Left kidney (tissue), 2 donors: ENCODE measurements around the gene ONECUT3. TPM values are rescaled to one million over a fixed set of nuclear protein-coding genes. Genes with fewer than 3 reads are reported as not detected.

Source experiments
- DNase-seq: peaks from one replicate; pipeline ENCODE4 v3.0.0-alpha.2; 2013
- polyA plus RNA-seq: library from polyadenylated mRNA; unstranded; fragments of 120-200 nt; gene quantifications from one replicate; pipeline ENCODE4 v1.2.1, GENCODE V29; 2013; ENCODE audit not compliant: insufficient read length

The ONECUT3 gene
- polyA plus RNA-seq, 1 donor: 0.03 TPM

DNA sequence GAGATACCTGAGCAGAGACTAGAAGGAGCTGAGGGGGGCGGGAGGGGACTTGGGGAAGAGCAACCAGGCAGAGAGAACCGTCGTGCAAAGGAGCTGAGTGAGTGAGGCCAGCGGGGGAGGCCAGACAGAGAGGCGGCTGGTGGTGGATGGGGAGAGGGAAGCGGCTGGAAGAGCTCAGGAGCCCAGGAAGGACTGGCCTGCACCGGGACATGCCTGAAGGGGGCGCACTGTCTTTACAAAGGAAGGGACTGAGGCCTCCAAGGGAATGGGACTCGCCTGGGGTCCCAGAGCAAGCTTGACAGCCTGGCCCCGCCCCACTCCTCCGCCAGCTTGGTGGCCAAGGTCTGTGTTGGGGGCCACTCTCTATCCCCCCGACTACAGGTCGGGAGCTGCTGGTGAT lies 14.9 kb downstream of the ONECUT3 start:
- DNase-seq: no peak

DNA sequence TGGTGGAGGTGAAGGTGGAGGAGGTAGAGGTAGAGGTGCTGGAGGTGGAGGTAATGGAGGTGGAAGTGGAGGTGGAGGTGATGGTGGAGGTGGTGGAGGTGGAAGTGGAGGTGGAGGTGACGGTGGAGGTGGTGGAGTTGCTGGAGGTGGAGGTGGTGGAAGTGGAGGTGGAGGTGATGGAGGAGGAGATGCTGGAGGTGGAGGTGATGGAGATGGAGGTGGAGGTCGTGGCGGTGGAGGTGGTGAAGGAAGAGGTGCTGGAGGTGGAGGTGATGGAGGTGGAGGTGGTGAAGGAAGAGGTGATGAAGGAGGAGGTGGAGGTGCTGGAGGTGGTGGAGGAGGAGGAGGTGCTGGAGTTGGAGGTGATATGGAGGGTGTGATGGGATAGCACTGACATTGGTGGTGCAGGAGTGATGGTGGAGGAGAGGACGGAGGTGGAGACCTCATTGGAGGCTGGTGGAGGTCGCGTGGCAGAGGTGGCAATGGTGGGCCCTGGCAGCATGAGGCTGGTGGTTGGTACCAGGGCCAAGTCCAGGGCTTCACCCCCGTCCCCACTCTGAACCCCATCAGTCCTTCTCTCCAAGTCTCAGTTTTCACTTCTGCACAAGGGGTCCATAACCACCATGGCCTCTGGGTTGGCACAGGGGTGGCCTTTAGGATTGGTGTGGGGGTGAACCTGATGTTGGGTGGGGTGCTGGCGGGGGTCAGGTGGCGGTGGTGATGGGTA lies 15.8 kb downstream of the ONECUT3 start:
- DNase-seq: no peak

DNA sequence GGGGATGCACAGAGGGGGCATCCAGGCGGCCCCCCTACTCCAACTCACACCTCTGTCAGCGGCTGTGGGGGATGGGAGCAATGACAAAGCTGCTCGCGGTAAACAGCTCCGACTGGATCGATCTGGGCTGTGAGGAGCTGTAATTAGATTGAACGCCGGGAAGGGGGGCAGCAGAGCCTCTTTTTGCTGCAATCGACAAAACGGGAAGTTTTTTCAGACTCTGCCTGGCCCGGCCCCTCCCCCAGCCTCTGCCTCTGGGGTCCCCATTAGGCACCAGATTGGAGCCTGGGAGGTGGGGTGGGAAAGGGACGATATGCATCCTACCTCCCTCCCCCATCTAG lies 16.3 kb downstream of the ONECUT3 start:
- DNase-seq: no peak

DNA sequence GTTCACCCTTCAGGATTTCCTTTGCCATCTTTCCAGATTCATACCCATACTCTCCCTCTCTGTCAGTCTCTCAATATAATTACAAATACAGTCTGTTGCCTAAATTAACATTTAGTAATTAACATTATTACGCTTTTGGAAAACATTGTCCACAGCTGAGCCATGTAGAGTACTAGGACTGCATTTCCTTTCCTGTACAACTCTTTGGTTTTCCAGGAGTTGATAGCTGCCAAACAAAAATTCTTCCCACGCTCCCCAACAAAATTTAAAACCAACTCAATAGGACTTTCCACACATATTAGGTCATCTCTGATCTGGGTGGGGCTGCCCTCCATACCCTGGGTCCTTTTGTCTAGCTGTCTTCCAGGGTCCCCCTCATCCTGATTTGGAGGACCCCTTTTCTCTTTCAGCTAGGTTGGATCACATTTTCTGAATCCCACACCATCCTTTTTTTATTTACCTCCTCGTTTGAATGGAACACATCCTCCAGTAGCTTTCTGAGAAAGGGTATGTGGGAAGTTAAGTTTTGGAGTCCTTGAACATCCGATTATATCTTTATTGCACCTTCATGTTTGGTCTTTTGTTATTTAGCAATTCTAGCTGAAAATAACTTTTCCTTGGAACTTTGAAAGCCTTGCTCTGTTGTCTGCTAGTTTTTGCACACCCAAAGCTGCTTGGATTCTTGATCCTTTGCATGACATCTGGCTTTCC lies 17.7 kb downstream of the ONECUT3 start:
- no peak for DNase-seq

DNA sequence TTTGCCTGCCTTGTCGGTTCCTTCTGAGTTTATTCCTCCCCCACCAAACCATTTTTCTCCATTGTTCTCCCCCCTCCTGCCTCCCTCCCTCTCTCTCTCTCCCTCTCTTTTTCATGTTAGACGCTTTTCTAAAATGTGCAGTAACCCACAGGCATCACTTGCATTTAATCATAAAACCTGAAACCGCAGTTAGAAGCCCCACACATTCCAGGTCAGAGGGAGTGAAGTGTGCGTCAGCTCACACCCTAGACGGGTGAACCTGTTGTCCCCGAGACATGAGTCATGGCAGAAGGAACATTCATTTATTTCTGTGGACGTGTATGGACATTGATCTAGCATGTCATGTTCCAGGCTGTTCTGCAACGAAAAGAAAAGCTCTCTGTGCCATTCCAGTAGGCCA lies 19.9 kb downstream of the ONECUT3 start:
- DNase-seq: no peak

DNA sequence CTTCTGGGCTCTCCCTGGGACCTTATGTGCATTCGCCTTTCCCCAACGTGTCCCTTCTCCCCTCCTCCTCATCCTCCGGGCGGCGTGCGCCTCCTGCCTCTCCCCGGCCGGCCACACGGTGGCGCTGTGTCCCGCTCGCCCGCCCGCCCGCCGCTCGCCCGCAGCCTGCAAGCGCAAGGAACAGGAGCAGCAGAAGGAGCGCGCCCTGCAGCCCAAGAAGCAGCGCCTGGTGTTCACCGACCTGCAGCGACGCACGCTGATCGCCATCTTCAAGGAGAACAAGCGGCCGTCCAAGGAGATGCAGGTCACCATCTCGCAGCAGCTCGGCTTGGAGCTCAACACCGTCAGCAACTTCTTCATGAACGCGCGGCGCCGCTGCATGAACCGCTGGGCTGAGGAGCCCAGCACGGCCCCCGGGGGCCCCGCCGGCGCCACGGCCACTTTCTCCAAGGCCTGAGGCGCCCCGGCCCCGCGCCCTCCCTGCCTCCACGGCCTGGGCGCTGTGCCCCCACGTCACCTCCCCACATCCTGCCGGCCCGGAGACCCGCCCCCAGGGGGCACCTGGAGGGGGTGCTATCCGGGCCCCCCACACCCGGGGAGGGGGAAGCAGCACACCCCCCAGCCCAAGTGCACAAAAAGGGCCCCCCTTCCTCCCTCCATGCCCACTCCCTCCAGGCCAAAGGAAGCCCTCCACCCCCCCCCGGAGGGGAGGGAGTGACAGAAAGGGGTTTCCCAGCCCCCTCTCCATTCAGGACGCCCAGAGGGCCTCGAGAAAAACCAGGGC lies 21.9 kb downstream of the ONECUT3 start:
- DNase-seq: no peak

DNA sequence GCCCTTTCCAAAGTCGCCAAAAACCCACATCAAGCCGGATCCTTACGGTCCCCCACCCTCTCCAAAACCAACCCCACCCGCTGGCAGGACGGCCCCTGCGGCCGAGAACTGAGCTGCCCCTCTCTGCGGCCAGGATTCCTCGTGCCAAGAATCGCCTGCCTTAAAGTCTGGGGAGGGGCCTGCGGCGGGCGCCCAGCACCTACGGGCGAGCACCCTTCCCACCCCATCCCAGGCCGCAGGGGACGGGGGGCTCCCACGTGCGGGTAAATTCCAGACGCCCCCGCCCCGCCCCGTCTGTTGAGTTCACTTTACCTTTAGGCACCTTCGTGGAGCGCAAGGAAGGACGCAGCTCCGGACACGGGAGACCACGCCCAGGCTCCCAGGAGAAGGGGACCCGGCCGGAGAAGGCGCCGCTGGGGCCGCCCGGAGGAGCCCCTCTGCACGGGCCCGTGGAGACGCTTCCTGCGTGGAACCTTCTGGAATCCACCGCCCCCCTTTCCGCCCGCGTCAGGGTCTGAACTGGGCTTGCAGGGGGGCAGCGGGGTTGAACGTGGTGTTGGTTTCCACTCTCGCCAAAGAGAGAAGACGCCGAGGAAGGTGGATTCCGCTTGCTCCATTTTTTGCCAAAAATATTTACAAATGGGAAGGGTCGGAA lies 22.8 kb downstream of the ONECUT3 start:
- DNase-seq: no peak

DNA sequence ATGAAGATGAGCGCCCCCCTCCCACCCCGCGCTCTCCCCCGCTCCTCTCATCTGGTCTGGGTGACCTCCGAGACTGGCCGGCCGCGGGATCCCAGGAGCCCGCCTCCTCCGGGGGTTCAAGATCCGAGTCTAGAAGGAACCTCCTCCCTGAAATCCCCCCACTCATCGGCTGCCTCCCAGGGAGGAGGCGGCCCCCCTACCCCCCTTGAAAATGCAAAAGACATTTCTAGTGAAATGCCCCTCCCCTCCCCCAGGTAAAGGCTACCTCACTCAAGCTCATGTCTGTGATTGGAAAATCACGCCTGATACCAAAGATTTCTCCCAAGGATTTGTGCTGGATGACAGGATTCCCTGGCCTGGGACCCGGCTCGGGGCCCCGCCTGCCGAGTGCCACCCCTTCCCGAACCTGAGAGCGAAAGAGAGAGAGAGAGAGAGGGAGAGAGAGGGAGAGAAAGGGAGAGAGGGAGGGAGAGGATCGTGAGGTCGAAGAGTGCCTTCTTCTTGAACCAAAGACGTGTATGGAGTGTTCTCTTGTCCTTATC lies 23.4 kb downstream of the ONECUT3 start:
- DNase-seq: no peak

DNA sequence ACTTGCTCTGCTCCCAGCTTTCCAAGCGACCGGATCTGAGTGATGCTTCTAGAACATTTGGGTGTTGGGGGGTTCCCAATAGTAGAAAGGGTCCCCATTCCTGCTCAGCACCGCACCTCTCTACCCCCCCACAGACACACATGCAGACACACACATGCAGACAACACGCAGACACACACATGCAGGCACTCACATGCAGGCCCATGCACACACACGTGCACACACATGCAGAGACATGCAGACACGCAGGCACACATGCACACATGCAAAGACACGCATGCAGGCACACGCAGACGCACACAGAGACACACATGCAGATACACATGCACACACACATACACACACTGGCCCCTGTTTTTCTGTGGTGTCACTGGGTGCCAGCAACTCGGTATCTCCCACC lies 23.8 kb downstream of the ONECUT3 start:
- DNase-seq: no peak

DNA sequence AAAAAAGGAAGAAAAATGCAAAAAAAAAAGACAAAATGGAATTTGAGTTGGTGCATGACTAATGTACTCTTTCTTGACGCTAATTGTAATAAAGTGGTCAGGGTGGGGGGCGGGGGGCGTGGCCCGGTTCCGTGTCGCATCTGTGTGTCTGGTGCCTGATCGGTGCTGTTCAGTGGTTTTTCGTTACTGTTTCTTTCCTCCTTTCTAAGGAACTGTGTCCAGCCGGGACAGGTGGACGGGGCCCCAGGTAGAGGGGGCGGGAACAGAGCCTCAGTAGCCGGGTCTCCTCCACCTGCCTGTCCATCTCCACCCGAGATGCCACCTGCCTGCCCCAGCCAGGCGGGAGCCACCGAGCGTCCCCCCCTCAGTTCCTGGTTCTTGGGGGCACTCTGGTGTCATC lies 26.3 kb downstream of the ONECUT3 start:
- DNase-seq: no peak

DNA sequence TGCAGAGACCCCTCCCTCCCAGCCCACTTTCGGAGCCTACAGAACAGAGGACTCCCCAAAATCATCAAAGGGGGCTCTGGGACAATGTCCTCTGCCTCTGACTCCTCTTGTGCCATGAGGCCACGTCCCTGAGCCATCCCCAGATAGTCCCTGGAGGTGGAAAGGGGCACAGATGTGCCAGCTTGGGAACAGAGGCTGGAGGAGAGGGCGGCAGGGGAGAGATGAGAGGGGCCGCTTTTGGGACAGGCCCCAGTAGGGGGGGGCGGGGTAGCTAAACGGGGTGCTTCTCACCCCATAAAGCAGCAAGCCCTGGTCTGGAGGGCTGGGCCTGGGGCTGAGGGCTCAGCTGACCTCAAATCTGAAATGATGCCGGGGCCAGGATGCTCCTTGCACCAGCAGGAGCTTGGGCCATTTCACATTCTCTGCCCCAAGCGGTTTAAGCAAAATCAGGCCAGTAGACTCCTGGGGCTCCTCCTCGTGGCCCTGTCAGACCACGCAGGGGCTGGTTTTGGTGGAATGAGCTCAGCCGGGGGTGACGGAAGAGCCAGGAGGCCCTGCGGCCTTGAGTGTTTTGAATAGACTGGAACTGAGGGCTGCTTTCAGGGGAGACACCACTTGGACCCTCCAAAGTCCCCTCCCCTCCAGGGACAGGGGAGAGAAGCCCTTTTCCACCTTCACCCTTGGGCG lies 27.1 kb downstream of the ONECUT3 start:
- no peak for DNase-seq

DNA sequence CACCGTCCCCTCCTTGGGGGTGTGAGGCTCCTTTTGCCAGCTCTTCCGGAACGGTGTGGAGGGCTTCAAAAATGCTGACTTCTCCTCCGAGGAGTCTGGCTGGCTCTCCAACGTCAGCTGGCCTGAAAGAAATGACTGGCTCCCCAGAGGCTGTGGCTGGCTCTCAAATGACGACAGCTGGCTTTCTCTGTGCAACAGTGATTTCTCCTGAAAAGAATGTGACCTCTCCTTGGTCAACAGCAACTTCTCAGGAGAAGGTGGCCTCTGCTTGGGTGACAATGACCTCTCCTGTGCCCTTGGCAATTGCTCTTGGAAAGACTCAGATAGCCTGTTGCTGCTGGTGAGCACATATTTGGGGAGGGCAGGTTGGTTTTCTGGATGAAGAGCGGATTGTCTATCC lies 29.2 kb downstream of the ONECUT3 start:
- no peak for DNase-seq

DNA sequence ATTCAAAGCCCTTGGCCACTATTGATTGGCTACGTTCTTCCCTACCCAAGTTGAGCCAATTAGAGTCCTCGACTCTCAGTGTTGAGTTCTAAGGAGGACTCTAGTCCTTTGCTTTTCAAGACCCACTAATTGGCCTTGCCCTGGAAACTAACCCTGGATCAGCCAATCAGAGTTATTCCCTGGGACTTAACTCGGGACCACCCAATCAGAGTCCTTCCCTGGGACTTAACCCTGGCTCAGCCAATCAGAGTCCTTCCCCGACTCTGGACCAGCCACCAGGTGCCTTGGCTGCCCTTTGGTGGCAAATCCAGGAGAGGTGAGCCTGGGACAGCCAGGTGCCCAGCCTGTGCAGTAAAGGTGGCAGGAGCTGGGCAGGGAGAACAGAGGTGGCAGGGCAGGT lies 30.0 kb downstream of the ONECUT3 start:
- no peak for DNase-seq

DNA sequence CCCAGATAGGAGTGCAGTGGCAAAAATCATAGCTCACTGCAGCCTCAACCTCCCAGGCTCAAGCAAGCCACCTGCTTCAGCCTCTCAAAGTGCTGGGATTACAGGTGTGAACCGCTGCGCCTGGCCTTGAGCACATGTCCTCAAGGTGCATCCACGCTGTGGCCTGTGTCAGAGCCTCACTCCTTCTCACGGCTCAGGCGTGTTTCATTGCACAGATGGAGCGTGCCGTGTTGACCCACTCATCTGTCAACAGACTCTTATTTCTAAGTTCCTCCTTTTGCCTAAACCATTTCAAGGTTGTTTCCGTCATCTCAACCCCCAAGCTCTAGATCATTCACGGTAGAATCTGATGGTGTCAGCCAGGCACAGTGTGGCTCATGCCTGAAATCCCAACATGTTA lies 30.6 kb downstream of the ONECUT3 start:
- no peak for DNase-seq

DNA sequence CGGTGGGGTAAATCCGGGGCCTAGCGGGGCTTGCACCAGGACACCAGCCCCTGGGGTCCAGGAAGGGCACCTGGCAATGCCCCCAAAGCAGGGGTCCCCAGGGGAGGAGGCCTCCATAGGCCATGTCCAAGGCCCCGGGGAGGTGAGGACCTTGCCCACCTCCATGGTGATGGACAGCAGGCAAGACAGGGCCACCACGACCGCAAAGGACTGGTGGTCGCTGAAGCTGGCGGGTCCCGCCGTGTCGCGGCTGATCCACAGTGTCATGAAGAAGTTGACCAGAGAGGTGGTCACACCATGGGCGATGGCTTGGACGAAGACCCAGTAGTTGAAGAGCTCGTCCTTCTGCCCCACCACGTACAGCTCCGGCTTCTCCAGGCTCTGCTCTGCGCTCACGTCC lies 32.0 kb downstream of the ONECUT3 start:
- no peak for DNase-seq

DNA sequence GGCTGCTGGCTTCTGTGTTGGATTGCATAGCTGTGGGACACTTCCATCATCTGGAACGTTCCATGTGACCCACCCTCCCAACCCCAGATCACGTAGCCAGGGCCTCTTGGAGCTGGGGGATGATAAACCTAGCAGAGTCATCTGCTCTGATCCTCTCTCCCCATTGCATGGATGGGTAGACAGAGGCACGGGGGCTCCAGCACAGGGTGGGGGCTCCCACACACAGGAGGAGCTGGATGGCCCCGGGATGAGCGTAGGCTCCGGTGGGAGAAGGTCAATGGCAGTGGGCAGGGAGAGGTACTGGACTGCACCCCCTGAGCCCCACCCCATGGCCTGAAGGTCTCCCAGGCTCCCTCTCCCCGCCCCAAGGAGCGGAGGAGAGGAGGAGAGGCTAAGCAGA lies 33.4 kb downstream of the ONECUT3 start:
- no peak for DNase-seq

DNA sequence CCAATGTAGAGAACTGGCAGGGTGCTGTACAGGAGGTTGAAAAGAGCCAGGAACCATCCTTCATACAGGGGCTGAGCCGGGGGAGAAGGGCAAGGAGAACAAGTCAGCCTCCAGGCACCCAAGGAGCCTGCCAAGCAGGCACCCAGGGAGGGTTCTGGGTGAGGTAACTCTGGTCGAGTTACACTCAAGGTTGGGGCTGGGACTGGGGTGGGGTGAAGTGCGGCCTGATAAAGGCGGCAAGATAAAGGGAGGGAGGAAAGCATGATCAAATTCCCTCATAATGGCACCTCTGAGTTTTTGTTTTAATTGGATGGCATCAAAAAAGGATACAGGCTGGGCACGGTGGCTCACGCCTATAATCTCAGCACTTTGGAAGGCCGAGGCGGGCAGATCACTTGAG lies 33.8 kb downstream of the ONECUT3 start:
- DNase-seq: no peak

DNA sequence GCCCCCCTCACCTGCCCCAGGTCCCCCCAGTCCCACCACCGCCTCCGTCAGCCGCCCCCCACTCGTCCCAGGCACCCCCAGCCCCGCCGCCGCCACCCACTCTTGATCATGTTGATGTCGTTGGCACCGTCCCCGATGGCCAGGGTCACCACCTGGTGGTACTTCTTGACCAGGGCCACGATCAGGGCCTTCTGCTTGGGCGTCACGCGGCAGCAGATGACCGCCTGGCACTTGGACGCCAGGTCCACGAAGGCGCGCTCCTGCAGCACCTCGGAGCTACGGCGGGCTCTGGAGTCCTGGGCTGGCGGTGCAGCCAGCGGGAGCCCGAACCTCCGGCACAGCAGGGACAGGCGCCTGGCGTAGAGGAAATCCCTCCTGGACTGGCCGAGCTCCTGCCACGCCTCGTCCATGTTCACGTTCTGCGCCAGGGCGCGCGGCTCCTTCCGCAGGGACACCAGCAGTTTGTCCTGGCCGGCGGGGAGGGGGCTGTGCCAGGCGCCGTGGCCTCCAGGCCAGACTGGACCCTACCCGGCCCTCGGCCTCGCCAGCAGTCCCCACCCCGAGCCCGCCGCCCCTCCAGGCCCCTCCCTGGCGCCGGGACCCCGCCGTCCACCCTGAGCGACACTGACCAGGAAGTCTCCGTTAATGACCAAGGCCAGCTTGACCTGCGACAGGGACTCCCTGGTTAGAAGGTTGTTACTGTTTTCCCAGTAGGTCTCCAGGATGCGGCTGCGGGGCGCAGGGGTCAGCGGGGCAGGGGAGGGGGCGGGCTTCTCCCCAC lies 36.1 kb downstream of the ONECUT3 start:
- DNase-seq: no peak

DNA sequence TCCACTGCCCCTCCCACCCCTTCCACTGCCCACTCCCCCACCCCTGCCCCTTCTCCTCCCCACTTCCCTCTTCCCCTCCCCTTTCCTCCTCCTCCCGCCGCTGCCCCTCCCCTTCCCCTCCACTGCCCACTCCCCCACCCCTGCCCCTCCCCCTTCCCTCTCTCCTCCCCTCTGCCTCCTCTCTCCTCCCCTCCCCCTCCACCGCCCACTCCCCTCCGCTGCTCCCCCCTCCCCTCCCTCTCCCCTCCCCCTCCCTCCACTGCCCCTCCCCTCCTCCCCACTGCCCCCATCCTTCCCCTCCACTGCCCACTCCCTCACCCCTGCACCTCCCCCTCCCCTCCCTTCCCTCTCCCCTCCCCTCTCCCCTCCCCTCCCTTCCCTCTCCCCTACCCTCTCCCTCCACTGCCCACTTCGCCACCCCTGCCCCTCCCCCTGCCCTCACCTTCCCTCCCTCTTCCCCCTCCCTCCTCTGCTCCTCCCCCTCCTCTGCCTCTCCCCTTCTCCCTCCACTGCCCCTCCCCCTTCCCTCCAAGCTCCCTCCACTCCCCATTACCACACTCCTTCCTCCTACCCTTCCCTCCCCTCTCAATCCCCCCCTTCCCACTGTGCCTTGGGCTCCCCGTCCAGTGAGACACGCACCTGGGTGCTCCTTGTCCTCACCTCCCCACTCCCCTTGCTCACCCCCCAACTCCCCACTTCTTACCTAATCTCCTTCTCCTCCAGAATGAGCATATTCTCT lies 36.9 kb downstream of the ONECUT3 start:
- DNase-seq: no peak

DNA sequence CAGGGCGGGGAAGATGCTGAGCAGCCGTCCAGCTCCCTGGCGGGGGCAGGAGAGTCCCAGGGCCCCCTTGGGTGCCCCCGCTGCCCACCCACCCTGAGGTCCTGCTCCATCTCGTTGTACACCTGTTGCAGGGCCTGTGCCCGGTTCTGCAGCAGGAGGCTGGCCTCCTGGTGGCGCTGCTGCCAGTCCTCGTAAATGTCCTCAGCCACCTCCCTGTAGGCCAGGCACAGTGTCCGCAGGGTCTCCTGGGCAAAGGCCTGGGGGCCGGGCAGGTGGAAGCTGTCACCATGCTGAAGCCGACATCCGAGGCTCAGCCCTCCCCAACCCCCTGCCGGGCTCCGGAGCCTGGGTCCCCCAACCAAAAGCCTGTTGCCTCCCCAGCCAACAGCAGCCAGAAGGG lies 38.6 kb downstream of the ONECUT3 start:
- DNase-seq: no peak
